Astrocyte (in vitro differentiated cells and primary cell): ENCODE results near the gene HABP4. TPM values are rescaled to one million over a fixed set of nuclear protein-coding genes. Genes with fewer than 3 reads are reported as not detected.

ENCODE experiments used
- DNase-seq: peaks from one replicate; pipeline ENCODE4 v3.0.0-alpha.2; 2010; ENCODE audit warnings: low read depth
- FAIRE-seq: peaks from 2 replicates; lab custom pipeline; 2011; peaks lifted over from hg19 to GRCh38; lab: Jason Lieb, UNC
- H2AFZ ChIP-seq: 2 replicates; pipeline ENCODE4 v1.6.0; 2012; ENCODE audit warnings: low read depth, low read length, inconsistent platforms
- H3K27ac ChIP-seq: 2 replicates; pipeline ENCODE4 v1.5.1; 2011; ENCODE audit warnings: low read depth, low read length, inconsistent platforms
- H3K27me3 ChIP-seq: 2 replicates; pipeline ENCODE4 v1.6.0; 2011; ENCODE audit warnings: low read length, inconsistent platforms; ENCODE audit not compliant: insufficient read depth
- H3K36me3 ChIP-seq: 2 replicates; pipeline ENCODE4 v1.5.1; 2011; ENCODE audit warnings: low read length, inconsistent platforms; ENCODE audit not compliant: insufficient read depth
- H3K4me1 ChIP-seq: 2 replicates; pipeline ENCODE4 v1.5.1; 2011; ENCODE audit warnings: low read length, inconsistent platforms; ENCODE audit not compliant: insufficient read depth
- H3K4me2 ChIP-seq: 2 replicates; pipeline ENCODE4 v1.6.0; 2012; ENCODE audit warnings: low read length, inconsistent platforms
- H3K4me3 ChIP-seq: 2 replicates; pipeline ENCODE4 v1.5.1; 2011; ENCODE audit warnings: low read depth, mild to moderate bottlenecking, low read length, inconsistent platforms; ENCODE audit not compliant: insufficient read depth
- H3K79me2 ChIP-seq: 2 replicates; pipeline ENCODE4 v1.6.0; 2012; ENCODE audit warnings: mild to moderate bottlenecking, low read length, inconsistent platforms; ENCODE audit not compliant: insufficient read depth
- H3K9ac ChIP-seq: 2 replicates; pipeline ENCODE4 v1.6.0; 2012; ENCODE audit warnings: mild to moderate bottlenecking, low read length, inconsistent platforms
- H3K9me3 ChIP-seq: 2 replicates; pipeline ENCODE4 v1.5.1; 2012; ENCODE audit warnings: low read depth, mild to moderate bottlenecking, low read length, inconsistent platforms; ENCODE audit not compliant: insufficient read depth
- H4K20me1 ChIP-seq: 2 replicates; pipeline ENCODE4 v1.6.0; 2012; ENCODE audit warnings: low read length, inconsistent platforms; ENCODE audit not compliant: insufficient read depth
- H3K27ac Mint-ChIP-seq: one replicate; pipeline ENCODE4 v1.8.0; 2021; ENCODE audit warnings: mild to moderate bottlenecking, mixed read lengths; ENCODE audit not compliant: unreplicated experiment
- H3K27me3 Mint-ChIP-seq: one replicate; pipeline ENCODE4 v1.8.0; 2021; ENCODE audit warnings: low read depth, mixed read lengths; ENCODE audit not compliant: unreplicated experiment
- H3K36me3 Mint-ChIP-seq: one replicate; pipeline ENCODE4 v1.8.0; 2021; ENCODE audit warnings: low read depth, mixed read lengths; ENCODE audit not compliant: unreplicated experiment
- H3K4me1 Mint-ChIP-seq: one replicate; pipeline ENCODE4 v1.8.0; 2021; ENCODE audit warnings: low read depth, mixed read lengths; ENCODE audit not compliant: unreplicated experiment
- H3K4me3 Mint-ChIP-seq: one replicate; pipeline ENCODE4 v1.8.0; 2021; ENCODE audit warnings: mild to moderate bottlenecking, moderate library complexity, mixed read lengths; ENCODE audit not compliant: unreplicated experiment
- H3K9me3 Mint-ChIP-seq: one replicate; pipeline ENCODE4 v1.8.0; 2021; ENCODE audit warnings: mild to moderate bottlenecking, mixed read lengths; ENCODE audit not compliant: unreplicated experiment
- CTCF ChIP-seq: IDR thresholded peaks from 2 replicates; pipeline ENCODE4 v1.5.1; 2011; ENCODE audit warnings: low read depth, mild to moderate bottlenecking, inconsistent platforms, low read length, moderate library complexity; ENCODE audit not compliant: insufficient read depth
- EZH2 ChIP-seq: IDR thresholded peaks from 2 replicates; pipeline ENCODE4 v1.6.1; 2012; ENCODE audit warnings: mild to moderate bottlenecking, low read length, inconsistent platforms; ENCODE audit not compliant: insufficient read depth
- total RNA-seq: library from RNA; stranded (reverse); gene quantifications from 2 replicates; pipeline ENCODE4 v1.2.1, GENCODE V29; 2021

Gene HABP4
- total RNA-seq, 1 donor from 2014 or later: 20.1 TPM

- Histone ChIP-seq H4K20me1 (no peaks in the 10 kb centered on the region), H3K4me3 (no peak overlapping the region), H3K9ac (no peak overlapping the region), H3K9me3 (no peaks in the 10 kb centered on the region), H3K27me3 (no peaks in the 10 kb centered on the region), H3K79me2 (no peaks in the 10 kb centered on the region), H3K27ac (no peak overlapping the region), H3K4me1 (no peaks in the 10 kb centered on the region), H3K36me3 (no peaks in the 10 kb centered on the region), H2AFZ (no peak overlapping the region), H3K4me2 (no peak overlapping the region)
- FAIRE-seq: no peak
- TF ChIP-seq EZH2 (no peak), CTCF (no peak)
- Mint-ChIP-seq H3K9me3 (no peaks in the 10 kb centered on the region), H3K4me1 (peaks cover 25% of the 10 kb centered on the region), H3K4me3 (no peak overlapping the region), H3K27me3 (no peaks in the 10 kb centered on the region), H3K27ac (no peak overlapping the region), H3K36me3 (peaks cover 18% of the 10 kb centered on the region)
- DNase-seq: no peak
Measured at GRCh38 chr9:96503918-96504317, 53.9 kb downstream of the HABP4 start.

GRCh38 chr9:96505316-96505991, 55.5 kb downstream of the HABP4 start:
- DNase-seq (no peak), FAIRE-seq (no peak)
- H3K36me3 ChIP-seq: no peaks in the 10 kb centered on the region
- H3K4me2 ChIP-seq: no peak overlapping the region
- Mint-ChIP-seq H3K27me3 (no peaks in the 10 kb centered on the region), H3K9me3 (no peaks in the 10 kb centered on the region), H3K4me3 (no peak overlapping the region), H3K27ac (no peak overlapping the region), H3K4me1 (peaks cover 32% of the 10 kb centered on the region), H3K36me3 (peaks cover 23% of the 10 kb centered on the region)
- no peaks in the 10 kb centered on the region for H3K79me2 ChIP-seq
- no peaks in the 10 kb centered on the region for H3K4me1 ChIP-seq
- H3K9me3 ChIP-seq: no peaks in the 10 kb centered on the region
- no peak overlapping the region for H2AFZ ChIP-seq
- no peak for TF ChIP-seq EZH2
- H3K4me3 ChIP-seq: no peak overlapping the region
- H3K27me3 ChIP-seq: no peaks in the 10 kb centered on the region
- H3K27ac ChIP-seq: no peak overlapping the region
- H3K9ac ChIP-seq: no peak overlapping the region
- no peaks in the 10 kb centered on the region for H4K20me1 ChIP-seq

- Mint-ChIP-seq H3K27ac (no peak overlapping the region), H3K27me3 (no peaks in the 10 kb centered on the region), H3K4me1 (peaks cover 17% of the 10 kb centered on the region), H3K36me3 (peaks cover 22% of the 10 kb centered on the region), H3K4me3 (no peak overlapping the region), H3K9me3 (no peaks in the 10 kb centered on the region)
- H3K4me2 ChIP-seq: no peak overlapping the region
- H3K4me3 ChIP-seq: no peak overlapping the region
- DNase-seq: no peak
- H4K20me1 ChIP-seq: no peaks in the 10 kb centered on the region
- no peak overlapping the region for H2AFZ ChIP-seq
- H3K27ac ChIP-seq: no peak overlapping the region
- no peak for FAIRE-seq
- no peaks in the 10 kb centered on the region for H3K9me3 ChIP-seq
- peaks cover 4% of the 10 kb centered on the region for H3K36me3 ChIP-seq
- no peaks in the 10 kb centered on the region for H3K4me1 ChIP-seq
- no peak for TF ChIP-seq EZH2
- no peak for TF ChIP-seq CTCF
- no peaks in the 10 kb centered on the region for H3K27me3 ChIP-seq
- H3K9ac ChIP-seq: no peak overlapping the region
- no peaks in the 10 kb centered on the region for H3K79me2 ChIP-seq
Measured at GRCh38 chr9:96508227-96508940, 58.4 kb downstream of the HABP4 start.
